ENCODE data around the gene NCOA5. TPM values are rescaled to one million over a fixed set of nuclear protein-coding genes. Genes with fewer than 3 reads are reported as not detected.

Gene NCOA5
- polyA plus RNA-seq, 1 donor (not counting 4 experiments of a cell fraction or from before 2014, with no cell fraction given): 17.6 TPM

DNA sequence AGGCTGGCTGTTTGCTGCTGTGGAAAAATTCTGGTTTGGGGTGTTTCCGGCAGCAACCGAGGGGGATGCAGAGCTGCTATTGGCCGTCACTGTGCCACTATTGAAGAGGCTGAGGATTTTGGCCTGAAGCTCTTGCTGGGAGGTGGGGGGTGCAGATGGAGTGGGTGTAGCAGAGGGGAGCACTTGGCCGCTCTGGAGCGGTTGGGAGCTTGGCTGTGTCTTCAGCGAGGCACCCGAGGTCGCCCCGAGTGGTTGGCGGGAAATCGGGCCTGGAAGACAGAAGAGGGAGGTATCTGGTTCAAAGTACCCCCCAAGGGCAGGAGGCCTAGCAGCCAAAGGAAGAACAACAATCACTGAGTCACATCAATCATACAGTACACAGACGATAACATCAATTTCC is 27.1 kb downstream of the NCOA5 start:
- Histone ChIP-seq H3K79me2 (ENCODE audit: control insufficient read depth, insufficient read depth, low read length) (no peaks in the 10 kb centered on the region), H3K36me3 (ENCODE audit: control insufficient read depth in 2 of 2, extremely low read depth in 1 of 2, insufficient read depth in 2 of 2, low read length in 2 of 2) (peaks cover 34 to 45% of the 10 kb centered on the region in 2 experiments), H3K4me1 (ENCODE audit: control insufficient read depth, extremely low read depth, insufficient read depth, low read length) (no peaks in the 10 kb centered on the region), H3K9me3 (ENCODE audit: control insufficient read depth, low read depth, low read length) (no peaks in the 10 kb centered on the region), H2AFZ (ENCODE audit: control insufficient read depth, low read length) (no peak overlapping the region), H3K4me2 (ENCODE audit: control insufficient read depth, extremely low read depth, insufficient read depth, low read depth, low read length) (no peak overlapping the region), H3K4me3 (ENCODE audit: control insufficient read depth in 2 of 3, extremely low read depth in 1 of 3, insufficient read depth in 2 of 3, low read depth in 1 of 3, low read length in 3 of 3) (no peak overlapping the region), H3K9me1 (ENCODE audit: control insufficient read depth, extremely low read depth, insufficient read depth, low read length) (peaks cover 2% of the 10 kb centered on the region), H4K20me1 (ENCODE audit: control insufficient read depth, extremely low read depth, insufficient read depth, low read length) (peaks cover 3% of the 10 kb centered on the region), H3K27me3 (ENCODE audit: control insufficient read depth, extremely low read depth, insufficient read depth, low read length) (peaks cover 8% of the 10 kb centered on the region), H3K9ac (ENCODE audit: control insufficient read depth, extremely low read depth, insufficient read depth, low read length) (no peak overlapping the region), H3K27ac (ENCODE audit: control insufficient read depth, insufficient read depth, low read length) (no peak overlapping the region)
- no peak for TF ChIP-seq EZH2 (IDR thresholded peaks at IDR 0.05; ENCODE audit: low read length)
- TF ChIP-seq, protein P1, sequence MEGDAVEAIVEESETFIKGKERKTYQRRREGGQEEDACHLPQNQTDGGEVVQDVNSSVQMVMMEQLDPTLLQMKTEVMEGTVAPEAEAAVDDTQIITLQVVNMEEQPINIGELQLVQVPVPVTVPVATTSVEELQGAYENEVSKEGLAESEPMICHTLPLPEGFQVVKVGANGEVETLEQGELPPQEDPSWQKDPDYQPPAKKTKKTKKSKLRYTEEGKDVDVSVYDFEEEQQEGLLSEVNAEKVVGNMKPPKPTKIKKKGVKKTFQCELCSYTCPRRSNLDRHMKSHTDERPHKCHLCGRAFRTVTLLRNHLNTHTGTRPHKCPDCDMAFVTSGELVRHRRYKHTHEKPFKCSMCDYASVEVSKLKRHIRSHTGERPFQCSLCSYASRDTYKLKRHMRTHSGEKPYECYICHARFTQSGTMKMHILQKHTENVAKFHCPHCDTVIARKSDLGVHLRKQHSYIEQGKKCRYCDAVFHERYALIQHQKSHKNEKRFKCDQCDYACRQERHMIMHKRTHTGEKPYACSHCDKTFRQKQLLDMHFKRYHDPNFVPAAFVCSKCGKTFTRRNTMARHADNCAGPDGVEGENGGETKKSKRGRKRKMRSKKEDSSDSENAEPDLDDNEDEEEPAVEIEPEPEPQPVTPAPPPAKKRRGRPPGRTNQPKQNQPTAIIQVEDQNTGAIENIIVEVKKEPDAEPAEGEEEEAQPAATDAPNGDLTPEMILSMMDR (optimal IDR thresholded peaks at IDR 0.05 in 1 of 3, IDR thresholded peaks at IDR 0.05 in 1 of 3, conservative IDR thresholded peaks at IDR 0.05 in 1 of 3; ENCODE audit: extremely low read depth in 1 of 3, insufficient read depth in 2 of 3, low read length in 3 of 3): no peak
- no peak for DNase-seq (ENCODE audit: low read depth, low spot score)
- dilution Hi-C loops (cut with MboI; ENCODE audit: extremely low pct_ligation_motif_present, low sequenced_read_pairs): no loop called here
- no peak for FAIRE-seq

DNA sequence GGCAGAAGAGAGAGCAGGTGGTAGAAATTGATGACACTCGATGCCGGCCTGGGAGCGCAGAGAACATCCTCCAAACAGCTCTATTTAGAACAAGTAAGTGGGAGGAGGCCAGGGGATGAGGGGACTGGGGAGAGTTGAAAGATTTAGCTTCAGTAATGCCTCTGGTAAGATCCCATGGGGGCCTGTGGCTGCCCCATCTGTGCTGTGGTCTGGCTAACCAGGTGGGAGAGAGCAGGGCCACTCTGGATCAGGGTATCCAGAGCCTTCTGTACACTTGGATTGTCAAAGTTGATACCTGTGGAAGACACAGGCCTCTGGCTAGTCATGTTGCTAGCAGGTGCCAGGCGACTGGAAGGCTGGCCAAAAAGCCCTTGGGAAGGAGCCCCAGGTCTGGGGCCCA is 27.6 kb downstream of the NCOA5 start:
- Histone ChIP-seq H3K79me2 (ENCODE audit: control insufficient read depth, insufficient read depth, low read length) (no peaks in the 10 kb centered on the region), H2AFZ (ENCODE audit: control insufficient read depth, low read length) (no peak overlapping the region), H3K9ac (ENCODE audit: control insufficient read depth, extremely low read depth, insufficient read depth, low read length) (no peak overlapping the region), H3K9me1 (ENCODE audit: control insufficient read depth, extremely low read depth, insufficient read depth, low read length) (peaks cover 2% of the 10 kb centered on the region), H3K27ac (ENCODE audit: control insufficient read depth, insufficient read depth, low read length) (no peak overlapping the region), H3K27me3 (ENCODE audit: control insufficient read depth, extremely low read depth, insufficient read depth, low read length) (peaks cover 13% of the 10 kb centered on the region), H3K9me3 (ENCODE audit: control insufficient read depth, low read depth, low read length) (no peaks in the 10 kb centered on the region), H3K36me3 (ENCODE audit: control insufficient read depth in 2 of 2, extremely low read depth in 1 of 2, insufficient read depth in 2 of 2, low read length in 2 of 2) (peaks cover 34 to 44% of the 10 kb centered on the region in 2 experiments), H3K4me3 (ENCODE audit: control insufficient read depth in 2 of 3, extremely low read depth in 1 of 3, insufficient read depth in 2 of 3, low read depth in 1 of 3, low read length in 3 of 3) (no peak overlapping the region), H3K4me2 (ENCODE audit: control insufficient read depth, extremely low read depth, insufficient read depth, low read depth, low read length) (no peak overlapping the region), H4K20me1 (ENCODE audit: control insufficient read depth, extremely low read depth, insufficient read depth, low read length) (peaks cover 6% of the 10 kb centered on the region), H3K4me1 (ENCODE audit: control insufficient read depth, extremely low read depth, insufficient read depth, low read length) (no peaks in the 10 kb centered on the region)
- dilution Hi-C loops (cut with MboI; ENCODE audit: extremely low pct_ligation_motif_present, low sequenced_read_pairs): no loop called here
- TF ChIP-seq, protein P1 (optimal IDR thresholded peaks at IDR 0.05 in 1 of 3, IDR thresholded peaks at IDR 0.05 in 1 of 3, conservative IDR thresholded peaks at IDR 0.05 in 1 of 3; ENCODE audit: extremely low read depth in 1 of 3, insufficient read depth in 2 of 3, low read length in 3 of 3): no peak
- TF ChIP-seq EZH2 (IDR thresholded peaks at IDR 0.05; ENCODE audit: low read length): no peak
- DNase-seq (ENCODE audit: low read depth, low spot score): no peak
- FAIRE-seq: no peak
